HuH-7 (cell line): ENCODE results near the gene GDPD5.

Source experiments
- DNase-seq: peaks from one replicate; pipeline ENCODE4 v3.0.0; 2011; ENCODE audit warnings: low spot score

Gene GDPD5

GRCh38 chr11:75445315-75445953, 80.3 kb downstream of the GDPD5 start:
- peak; percentile 89 for DNase-seq

DNA sequence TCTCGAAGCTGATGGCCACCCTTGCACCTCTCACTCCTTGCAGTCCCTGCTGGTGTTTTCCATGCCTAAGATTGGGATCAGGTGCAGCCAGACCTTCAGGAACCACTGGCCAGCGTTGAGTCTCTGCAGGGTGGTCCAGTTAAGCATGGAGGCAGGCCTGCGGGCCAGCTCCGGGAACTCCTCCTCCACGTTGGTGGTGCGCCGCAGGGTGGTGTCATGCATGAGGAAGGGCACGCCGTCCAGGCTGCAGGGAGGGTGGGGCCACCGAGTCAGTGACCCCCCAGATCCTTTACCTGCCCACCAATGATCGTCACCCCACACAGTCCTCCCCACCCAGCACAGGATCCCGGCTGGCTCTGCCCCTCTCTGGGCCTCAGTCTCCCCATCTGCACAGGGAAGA, 82.7 kb downstream of the GDPD5 start:
- no peak for DNase-seq

DNA sequence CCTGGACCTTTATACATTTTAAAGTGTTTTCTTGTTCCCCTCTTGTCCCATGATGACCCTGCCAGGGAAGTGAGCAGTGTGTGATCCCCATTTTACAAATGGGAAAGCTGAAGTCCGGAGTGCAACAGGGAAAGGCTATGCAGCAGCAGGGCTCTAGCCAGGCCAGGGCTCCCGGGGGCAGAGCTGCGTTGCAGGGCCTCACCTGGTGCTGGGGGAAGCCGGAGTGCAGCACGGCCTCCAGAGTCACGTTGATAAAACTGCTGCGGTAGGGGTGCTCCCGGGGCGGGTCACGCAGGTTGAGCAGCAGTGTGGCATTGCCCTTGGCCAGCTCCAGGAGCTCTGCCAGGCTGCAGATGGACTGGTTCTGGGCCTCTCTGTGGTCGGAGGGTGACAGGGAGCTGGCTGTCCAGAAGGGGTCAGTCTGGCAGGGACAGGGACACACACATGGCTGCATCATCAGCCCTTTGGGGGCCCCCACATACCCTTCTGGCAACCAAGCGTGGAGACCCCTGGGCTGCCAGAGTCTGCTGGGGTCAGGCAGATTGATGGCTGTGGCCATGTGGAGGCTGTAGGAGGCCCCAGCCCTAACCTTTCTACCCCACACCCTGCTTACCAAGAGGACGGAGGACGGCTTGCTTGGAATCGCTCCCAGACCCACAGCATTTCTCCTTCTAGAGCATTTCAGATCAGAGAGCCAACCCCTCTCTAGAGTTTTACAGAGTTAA, 83.4 kb downstream of the GDPD5 start:
- no peak for DNase-seq

- DNase-seq: no peak
These were observed 84.0 kb downstream of the GDPD5 start for GRCh38 chr11:75441804-75442132.

DNA sequence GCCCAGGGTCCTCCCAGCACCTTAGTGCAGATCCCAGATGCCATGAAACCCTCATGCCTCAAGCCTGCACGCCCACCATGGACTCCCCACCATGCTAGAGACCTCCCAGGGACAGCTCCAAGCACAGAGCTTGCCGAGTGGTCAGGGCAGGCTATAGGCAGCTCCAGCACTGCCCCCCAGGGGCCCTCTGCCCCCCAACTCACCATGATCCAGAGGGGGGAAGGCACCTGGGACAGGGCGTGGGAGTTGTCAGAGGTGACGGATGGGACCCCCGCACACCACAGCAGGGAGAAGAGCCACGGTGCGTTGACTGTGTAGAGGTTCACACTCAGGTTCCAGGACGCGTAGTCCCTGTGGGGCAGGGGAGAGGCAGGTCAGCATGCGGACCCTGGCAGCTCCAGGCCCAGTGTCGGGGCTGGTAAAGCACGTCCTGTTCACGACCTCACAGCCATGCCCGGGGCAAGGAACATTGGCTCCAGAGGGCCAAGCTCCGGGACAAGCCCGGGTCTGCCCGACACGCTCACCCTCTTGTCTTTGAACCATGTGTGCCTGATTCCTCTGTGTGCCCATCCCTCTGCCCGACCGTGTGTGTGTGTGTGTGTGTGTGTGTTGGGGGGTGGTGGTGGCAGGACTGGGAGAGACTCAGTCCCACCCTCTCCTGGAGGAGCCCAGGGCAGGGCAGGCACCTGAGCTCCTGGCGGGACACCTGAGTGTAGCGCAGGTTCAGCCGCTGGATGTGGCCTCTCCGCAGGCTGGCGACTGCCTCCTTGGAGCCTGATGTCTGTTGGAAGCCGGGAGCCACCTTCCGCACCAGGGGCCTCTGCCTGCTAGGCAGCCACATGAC, 84.6 kb downstream of the GDPD5 start:
- DNase-seq: no peak

DNA sequence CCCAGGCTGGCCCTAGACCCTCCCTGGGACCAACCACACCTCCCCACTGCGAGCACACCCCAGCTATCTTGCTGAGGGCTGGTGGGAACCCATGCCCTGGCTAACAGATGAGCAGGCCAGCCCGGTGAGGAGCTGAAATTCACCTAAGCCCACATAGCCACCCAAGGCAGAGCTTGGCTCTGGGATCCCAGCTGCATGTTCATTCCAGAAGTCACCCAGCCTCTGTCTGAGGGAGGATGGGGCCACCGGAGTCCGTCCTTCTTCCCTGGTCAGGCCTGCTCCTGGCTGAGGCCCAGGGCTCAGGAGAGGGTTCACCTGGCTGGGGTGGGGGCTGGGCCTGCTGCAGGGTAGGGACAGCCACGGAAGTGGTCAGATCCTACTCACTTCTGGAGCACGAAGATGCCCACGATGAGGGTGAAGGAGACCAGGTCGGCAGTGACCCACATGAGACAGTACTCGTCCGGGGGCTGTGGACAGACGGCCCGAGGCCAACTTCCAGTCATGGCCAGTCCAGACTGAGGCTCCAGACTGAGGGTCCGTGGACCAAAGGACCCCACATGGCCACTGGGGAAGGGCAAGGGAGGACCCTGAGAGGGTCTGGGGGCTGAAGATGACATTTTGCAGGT, 86.1 kb downstream of the GDPD5 start:
- DNase-seq: no peak

DNA sequence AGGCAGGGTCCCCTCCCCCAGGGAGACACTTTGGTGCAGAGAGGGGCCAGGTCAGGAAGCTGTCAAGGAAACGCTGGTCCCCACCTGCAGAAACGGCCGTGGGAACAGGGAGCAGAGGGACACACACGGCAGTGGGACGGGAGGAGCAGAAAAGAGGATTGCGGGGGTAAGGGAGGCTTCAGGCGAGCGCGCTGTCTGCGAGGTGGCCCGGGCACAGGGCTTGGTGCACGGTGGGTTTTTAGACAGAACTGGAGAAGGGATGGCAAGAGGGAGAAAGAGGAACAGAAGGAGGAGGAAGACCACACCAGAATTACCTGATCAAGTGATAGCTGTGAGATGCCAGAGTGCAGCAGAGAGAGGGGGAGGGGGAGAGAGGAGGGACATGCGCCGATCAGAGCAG, 86.7 kb downstream of the GDPD5 start:
- no peak for DNase-seq

- no peak for DNase-seq
These were observed 87.6 kb downstream of the GDPD5 start for GRCh38 chr11:75437966-75438659.

- no peak for DNase-seq
These were observed 88.9 kb downstream of the GDPD5 start for GRCh38 chr11:75436806-75437205.

GRCh38 chr11:75435571-75435925, 90.2 kb downstream of the GDPD5 start:
- DNase-seq: no peak

- no peak for DNase-seq
These were observed 90.7 kb downstream of the GDPD5 start for GRCh38 chr11:75434886-75435570.

GRCh38 chr11:75434051-75434450, 91.7 kb downstream of the GDPD5 start:
- DNase-seq: no peak

DNA sequence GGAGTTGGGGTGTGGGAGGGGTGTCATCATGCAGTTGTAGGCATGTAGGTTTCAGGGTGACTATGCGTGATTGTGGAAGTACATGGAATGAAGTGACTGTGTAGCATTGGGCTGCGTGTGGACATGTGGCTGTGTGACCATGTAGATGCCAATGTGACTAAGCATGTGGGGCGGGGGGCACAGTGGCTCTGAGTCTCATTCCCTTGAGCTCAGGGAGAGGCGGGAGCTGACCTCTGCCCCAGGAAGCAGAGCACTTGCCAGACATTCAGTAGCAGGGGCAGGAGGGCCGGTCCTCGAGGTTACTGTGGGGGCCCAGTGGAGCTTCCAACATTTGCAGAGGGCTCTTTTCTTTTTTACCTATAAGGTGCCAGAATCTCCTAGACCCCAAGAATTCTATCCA, 92.3 kb downstream of the GDPD5 start:
- DNase-seq: no peak

DNA sequence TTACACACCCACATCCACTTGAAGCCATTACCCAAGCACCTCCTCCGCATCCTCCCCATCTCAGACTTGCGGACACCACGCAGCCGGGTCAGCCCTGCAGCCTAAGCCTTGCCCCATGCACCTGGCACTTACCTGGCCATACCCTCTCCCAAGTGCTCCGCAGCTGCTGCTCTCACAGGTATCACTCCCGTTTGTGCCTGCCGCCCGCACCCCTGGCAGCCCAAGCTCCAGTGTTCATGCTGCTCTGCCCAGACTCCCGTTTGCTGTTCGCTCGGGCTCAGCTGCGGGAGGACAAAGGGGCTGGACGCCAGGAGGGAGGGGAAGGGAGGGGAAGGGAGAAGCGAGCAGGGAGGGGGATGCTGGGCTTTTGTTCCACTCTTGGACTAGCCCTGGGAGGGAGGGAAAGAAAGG, 92.8 kb downstream of the GDPD5 start, which contains the start of gene KLHL35:
Gene KLHL35, minus strand, starts transcription at position 293 of the 411 bp plus-strand sequence. CDS start 2,574 bp downstream, outside the sequence.
- DNase-seq: no peak

DNA sequence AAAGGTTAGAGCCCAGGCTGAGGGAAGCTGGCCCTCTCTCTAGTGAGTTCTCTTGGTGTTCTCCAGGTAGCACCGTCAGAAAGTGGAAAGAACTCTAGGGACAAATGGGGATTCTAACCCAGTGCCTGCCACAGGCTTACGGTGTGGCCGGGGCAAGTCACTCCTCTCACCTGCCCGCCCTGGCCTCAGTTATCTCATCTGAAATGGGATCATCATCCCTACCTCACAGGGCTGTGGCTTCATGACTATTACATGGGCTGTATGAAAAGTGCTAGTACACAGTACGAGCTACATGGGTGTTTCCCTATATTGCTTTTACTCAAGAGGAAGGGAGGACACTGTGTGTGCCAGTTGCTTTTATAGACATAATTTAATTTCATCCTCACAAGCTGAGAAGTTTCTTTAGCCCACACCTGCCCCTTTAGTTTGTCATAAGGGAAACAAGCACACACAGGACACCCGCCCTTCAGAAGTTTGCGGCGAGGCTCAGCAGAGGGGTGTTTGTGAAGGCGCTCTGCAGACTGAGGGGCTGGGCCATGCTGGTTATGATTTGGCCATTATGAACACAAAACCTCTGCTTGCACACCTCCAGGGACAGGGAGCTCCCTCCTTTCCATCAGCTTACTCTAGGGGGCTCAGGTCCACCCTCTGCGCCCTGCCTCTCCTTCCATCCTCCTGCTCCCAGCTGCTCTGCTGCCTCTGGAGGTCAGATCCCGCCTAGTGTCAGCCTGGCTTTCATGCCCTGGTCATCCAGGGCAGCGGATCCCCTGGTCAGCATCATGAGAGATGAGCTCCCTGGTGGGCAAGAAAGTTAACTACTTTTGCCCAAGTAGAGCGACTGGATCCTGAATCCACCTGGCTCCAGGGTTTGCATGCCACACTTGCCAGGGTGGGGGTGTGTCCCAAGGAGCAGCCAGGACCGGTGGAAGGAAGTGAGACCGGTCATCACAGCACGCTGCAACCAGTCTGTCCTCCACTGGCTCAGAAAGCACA, 93.9 kb downstream of the GDPD5 start:
- no peak for DNase-seq

GRCh38 chr11:75430714-75431532, 94.8 kb downstream of the GDPD5 start:
- DNase-seq: no peak

DNA sequence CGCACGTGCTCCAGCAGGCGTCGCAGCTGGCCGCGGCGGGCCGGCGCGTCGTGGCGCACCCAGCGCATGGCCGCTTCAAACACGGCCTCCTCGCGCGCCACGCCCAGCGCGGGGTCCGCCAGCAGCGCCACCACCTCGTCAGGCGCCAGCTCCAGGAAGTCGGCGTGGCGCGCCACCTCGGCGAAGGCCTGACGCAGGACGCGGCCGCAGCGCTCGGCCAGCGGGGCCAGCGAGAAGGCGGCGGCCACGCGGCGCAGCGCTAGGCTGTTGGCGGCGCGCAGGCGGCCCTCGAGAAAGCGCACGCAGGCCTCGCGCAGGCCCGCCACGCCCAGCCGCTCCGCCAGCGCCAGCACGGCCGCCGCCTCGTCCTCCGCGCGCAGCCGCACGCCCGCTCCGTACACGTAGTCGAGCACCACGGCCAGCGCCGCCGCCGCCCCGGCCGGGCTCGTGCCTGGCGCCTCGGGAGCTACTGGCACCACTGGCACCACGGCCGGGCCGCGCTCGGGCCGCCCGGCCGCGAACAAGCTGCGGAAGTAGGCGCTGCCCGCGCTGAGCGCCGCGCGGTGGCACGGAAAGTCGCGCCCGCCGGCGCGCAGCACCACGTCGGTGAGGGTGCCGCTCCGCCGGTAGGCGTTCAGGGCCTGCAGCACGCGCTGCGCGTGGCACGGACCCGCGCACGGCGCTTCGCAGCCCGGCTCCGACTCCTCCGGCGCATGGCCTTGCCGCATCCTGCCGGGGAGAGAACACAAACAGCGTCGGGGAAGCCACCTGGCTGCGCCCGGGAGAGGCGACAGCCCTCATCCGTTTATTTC, 95.6 kb downstream of the GDPD5 start:
- no peak for DNase-seq

- no peak for DNase-seq
These were observed 96.2 kb downstream of the GDPD5 start for GRCh38 chr11:75429641-75429901.
